Measurements from ENCODE around the gene IGFBP2. TPM values are rescaled to one million over a fixed set of nuclear protein-coding genes. Genes with fewer than 3 reads are reported as not detected.

The IGFBP2 gene
- total and polyA plus RNA-seq, 12 donors: 26.0 to 361 (median 109) TPM

GRCh38 chr2:216652566-216652965 lies 19.3 kb downstream of the IGFBP2 start:
- Histone ChIP-seq H3K27ac (no peak overlapping the region), H3K9me3 (no peaks in the 10 kb centered on the region), H3K4me3 (no peak overlapping the region), H3K36me3 (no peaks in the 10 kb centered on the region), H3K4me1 (peaks cover 0 to 36% (median 7%) of the 10 kb centered on the region in 9 donors), H3K27me3 (no peaks in the 10 kb centered on the region)
- TF ChIP-seq CTCF (IDR thresholded peaks at IDR 0.05): no peak
- 73 to 74% methylated on average over 4 of the region's 4 CpGs for WGBS, 2 donors
- DNase-seq (no peak), ATAC-seq (no peak)
- intact Hi-C loops (cut with DNase I): no loop called here

DNA sequence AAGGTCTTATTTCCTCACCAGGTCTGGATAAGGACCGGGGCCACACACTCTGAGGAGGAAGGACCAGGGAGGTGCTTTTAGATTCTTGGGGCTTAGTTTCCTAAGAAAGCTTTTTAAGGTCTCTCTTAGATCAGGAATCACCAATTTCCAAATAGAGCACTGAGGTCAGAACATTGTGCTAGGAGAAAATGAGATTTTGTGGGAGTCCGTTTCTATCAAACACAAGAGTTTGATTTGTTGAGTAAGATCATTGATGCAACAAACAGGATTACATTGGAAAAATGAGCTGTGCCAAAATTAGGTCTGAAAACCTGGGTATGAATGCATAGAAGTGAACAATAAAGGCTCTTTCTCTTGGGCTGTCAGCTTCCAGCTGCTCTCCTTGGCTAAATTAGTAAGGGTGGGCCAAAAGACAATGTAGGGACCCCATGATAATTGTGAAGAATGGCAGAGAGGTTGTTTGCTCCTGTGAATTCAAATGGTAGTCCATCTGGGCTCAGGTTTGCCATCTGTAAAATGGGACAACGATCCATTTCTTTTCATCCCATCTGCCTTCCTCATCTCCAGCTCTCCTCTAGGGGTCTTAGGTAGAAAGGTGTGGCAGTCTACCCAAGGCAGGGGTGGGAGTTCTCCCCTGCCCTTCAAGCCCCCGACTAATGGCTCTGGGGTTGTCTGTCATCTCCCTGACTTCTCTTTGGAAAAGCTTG lies 20.0 kb downstream of the IGFBP2 start:
- TF ChIP-seq CTCF (IDR thresholded peaks at IDR 0.05): no peak
- DNase-seq: no peak
- Histone ChIP-seq H3K27me3 (no peaks in the 10 kb centered on the region), H3K4me3 (no peak overlapping the region), H3K4me1 (peaks cover 0 to 36% (median 7%) of the 10 kb centered on the region in 9 donors), H3K36me3 (no peaks in the 10 kb centered on the region), H3K9me3 (no peaks in the 10 kb centered on the region), H3K27ac (no peak overlapping the region)
- intact Hi-C loops (cut with DNase I): no loop called here
- ATAC-seq: no peak
- 94 to 96% methylated on average over 4 of the region's 4 CpGs for WGBS, 2 donors

- no peak for ATAC-seq
- peaks cover 0 to 36% (median 7%) of the 10 kb centered on the region in 9 donors for H3K4me1 ChIP-seq
- no peak for DNase-seq
- H3K9me3 ChIP-seq: no peaks in the 10 kb centered on the region
- H3K4me3 ChIP-seq: no peak overlapping the region
- TF ChIP-seq CTCF (IDR thresholded peaks at IDR 0.05): no peak
- peak overlapping the region in 1 of 10 donors; percentile 15 for H3K27ac ChIP-seq
- H3K27me3 ChIP-seq: no peaks in the 10 kb centered on the region
- no peaks in the 10 kb centered on the region for H3K36me3 ChIP-seq
- intact Hi-C loops (cut with DNase I): no loop called here
- 70 to 74% methylated on average over 2 of the region's 2 CpGs for WGBS, 2 donors
Measured at GRCh38 chr2:216653931-216654365, 20.7 kb downstream of the IGFBP2 start.

DNA sequence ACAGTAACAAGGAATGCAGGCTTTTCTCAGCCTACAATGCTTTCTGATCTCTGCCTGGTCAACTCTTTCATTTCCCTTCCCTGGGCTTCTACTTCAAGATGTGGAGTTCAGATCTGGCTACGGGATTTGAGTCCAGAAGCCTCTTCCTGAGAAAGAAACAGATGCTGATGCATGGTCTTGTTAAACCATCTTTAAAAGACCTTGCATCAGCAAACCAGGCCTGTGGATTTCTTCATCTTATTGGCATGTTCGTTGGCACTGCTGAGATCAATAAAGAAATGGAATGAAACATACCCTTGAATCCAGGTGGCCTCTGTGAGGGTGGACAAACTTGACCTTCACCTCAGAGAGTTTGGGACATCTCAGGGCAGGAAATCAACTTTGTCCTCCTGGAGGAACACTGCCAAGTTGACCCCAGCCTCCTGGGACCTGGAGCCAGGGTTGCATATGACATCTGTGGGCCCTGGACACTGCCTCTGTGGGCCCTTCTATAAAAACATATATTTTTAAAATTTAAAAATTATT lies 21.4 kb downstream of the IGFBP2 start:
- WGBS, 2 donors: 65 to 80% methylated on average over 2 of the region's 2 CpGs
- intact Hi-C loops (cut with DNase I): no loop called here
- peaks cover 0 to 31% (median 6%) of the 10 kb centered on the region in 9 donors for H3K4me1 ChIP-seq
- peaks cover 0 to 2% (median 0%) of the 10 kb centered on the region in 9 donors for H3K36me3 ChIP-seq
- H3K27ac ChIP-seq: peak overlapping the region in 1 of 10 donors; percentile 15
- no peak for TF ChIP-seq CTCF (IDR thresholded peaks at IDR 0.05)
- no peaks in the 10 kb centered on the region for H3K27me3 ChIP-seq
- DNase-seq (no peak), ATAC-seq (no peak)
- H3K4me3 ChIP-seq: no peak overlapping the region
- H3K9me3 ChIP-seq: no peaks in the 10 kb centered on the region
